ENCODE results near the gene COL6A1.

GRCh38 chr21:46004168-46004861 lies 22.7 kb downstream of the COL6A1 start:
- TF ChIP-seq POLR2AphosphoS5 (IDR thresholded peaks at IDR 0.05; ENCODE audit: low read depth, low read length), result no peak
- TF ChIP-seq TAF1 (IDR thresholded peaks at IDR 0.05; ENCODE audit: borderline replicate concordance, insufficient read depth, low read length), result no peak
- TF ChIP-seq, protein P1, sequence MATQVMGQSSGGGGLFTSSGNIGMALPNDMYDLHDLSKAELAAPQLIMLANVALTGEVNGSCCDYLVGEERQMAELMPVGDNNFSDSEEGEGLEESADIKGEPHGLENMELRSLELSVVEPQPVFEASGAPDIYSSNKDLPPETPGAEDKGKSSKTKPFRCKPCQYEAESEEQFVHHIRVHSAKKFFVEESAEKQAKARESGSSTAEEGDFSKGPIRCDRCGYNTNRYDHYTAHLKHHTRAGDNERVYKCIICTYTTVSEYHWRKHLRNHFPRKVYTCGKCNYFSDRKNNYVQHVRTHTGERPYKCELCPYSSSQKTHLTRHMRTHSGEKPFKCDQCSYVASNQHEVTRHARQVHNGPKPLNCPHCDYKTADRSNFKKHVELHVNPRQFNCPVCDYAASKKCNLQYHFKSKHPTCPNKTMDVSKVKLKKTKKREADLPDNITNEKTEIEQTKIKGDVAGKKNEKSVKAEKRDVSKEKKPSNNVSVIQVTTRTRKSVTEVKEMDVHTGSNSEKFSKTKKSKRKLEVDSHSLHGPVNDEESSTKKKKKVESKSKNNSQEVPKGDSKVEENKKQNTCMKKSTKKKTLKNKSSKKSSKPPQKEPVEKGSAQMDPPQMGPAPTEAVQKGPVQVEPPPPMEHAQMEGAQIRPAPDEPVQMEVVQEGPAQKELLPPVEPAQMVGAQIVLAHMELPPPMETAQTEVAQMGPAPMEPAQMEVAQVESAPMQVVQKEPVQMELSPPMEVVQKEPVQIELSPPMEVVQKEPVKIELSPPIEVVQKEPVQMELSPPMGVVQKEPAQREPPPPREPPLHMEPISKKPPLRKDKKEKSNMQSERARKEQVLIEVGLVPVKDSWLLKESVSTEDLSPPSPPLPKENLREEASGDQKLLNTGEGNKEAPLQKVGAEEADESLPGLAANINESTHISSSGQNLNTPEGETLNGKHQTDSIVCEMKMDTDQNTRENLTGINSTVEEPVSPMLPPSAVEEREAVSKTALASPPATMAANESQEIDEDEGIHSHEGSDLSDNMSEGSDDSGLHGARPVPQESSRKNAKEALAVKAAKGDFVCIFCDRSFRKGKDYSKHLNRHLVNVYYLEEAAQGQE (IDR thresholded peaks at IDR 0.05; ENCODE audit: insufficient read depth in 1 of 2, low read depth in 2 of 2, low read length in 2 of 2), result no peak

All from PFSK-1 (cell line).